Stimulated activated CD4-positive, alpha-beta T cell treated with anti-CD3 and anti-CD28 coated beads, Interleukin-2, amount 100 ng/mL, for 4 hours (primary cell): Measurements from ENCODE around the gene SPACA4.

ENCODE experiments used
- DNase-seq: peaks from one replicate; pipeline ENCODE4 v3.0.0-alpha.2; 2020; ENCODE audit warnings: low read depth

The SPACA4 gene

DNA sequence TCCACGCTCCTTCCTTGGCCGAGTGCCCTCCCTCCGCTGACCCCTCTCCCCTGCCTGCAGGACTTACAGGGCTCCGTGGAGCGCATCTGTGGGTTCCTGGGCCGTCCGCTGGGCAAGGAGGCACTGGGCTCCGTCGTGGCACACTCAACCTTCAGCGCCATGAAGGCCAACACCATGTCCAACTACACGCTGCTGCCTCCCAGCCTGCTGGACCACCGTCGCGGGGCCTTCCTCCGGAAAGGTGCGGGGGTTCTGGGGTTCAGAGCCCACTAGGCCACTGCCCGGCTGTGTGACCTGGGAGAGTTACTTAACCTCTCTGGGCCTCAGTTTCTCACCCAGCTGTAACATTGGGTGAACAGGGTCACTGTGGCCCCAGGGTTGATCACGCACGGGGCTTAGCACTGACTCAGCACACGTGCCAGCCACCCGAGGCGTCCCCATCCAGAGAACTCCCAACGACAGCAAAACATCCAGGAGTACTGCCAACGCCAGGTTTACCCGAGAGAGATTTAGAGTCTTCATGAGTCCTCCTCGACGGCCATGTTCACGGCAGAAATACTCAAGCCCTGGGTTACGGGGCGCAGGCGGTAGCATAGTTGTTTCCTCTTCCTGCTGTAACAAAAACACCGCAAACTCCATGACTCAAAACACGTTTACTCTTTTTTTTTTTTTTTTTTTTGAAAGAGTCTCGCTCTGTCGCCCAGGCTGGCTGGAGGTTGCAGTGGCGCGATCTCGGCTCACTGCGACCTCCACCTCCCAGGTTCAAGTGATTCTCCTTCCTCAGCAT lies 9.7 kb upstream of the SPACA4 start:
- no peak for DNase-seq

DNA sequence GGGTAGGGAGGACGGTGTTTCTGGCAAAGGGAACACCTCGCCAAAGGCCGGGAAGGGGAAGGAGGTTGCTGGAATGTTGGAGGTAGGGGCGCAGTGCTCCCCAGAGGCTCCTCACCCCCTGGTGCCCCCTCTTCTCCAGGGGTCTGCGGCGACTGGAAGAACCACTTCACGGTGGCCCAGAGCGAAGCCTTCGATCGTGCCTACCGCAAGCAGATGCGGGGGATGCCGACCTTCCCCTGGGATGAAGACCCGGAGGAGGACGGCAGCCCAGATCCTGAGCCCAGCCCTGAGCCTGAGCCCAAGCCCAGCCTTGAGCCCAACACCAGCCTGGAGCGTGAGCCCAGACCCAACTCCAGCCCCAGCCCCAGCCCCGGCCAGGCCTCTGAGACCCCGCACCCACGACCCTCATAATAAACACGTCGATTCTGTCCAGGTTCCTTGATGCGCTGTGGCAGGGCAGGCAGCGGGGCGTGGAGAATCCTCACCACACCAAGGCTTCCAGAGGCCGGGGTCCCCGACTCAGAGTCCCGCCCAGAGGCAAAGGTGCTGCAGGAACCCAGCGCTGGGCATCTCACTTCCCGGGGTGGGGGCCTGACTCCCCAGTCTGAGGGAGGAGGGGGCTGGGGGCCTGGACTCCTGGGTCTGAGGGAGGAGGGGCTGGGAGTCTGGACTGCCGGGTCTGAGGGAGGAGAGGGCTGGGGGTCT lies 7.4 kb upstream of the SPACA4 start:
- DNase-seq, result no peak

DNA sequence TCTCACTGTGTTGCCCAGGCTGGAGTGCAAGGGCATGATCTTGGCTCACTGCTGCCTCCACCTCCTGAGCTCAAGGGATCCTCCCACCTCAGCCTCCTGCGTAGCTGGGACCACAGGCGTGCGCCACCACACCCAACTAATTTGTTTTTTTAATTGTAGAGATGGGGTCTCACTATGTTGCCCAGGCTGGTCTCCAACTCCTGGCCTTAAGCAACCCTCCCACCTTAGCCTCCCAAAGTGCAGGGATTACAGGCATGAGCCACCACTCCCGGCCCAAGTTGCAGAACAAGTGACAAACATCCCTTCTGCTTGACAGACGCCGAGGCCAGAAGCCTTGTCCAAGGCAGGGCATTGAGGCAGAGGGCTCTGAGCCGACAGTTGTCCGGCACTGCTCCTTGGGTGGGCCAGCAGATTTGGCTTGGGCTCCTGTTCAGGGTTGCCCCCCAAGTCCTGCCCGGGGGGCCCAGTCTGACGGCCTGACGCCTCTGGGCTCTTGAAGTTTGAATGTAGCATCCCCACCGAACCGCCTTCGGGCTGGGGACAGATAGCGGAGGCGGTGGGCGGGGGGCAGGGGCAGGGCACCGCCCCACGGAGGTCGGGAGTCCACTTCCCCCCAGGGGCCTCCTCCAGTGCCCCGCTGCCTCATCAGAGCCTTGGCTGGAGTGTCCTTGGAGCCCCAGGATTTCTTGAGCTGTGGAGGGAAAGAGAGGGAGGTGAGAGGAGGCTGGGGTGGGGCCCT lies 5.7 kb upstream of the SPACA4 start:
- DNase-seq, result no peak

DNA sequence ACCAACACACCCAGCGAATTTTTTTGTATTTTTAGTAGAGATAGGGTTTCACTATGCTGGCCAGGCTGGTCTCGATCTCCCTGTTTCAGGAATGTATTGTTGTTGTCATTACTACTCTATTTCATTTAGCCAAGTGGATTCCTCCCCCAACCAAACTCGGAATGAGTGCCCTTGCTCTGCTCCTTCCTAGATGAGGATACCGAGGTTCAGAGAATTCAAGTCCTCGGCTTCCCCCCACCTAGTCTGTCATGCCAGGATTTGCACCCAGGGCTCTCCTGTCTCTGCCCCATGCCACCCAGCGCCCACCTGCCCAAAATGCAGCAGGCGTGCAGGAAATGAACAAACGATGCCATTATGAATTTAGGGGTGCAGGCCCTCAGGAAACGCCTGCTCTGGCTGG lies 3.5 kb upstream of the SPACA4 start:
- no peak for DNase-seq

DNA sequence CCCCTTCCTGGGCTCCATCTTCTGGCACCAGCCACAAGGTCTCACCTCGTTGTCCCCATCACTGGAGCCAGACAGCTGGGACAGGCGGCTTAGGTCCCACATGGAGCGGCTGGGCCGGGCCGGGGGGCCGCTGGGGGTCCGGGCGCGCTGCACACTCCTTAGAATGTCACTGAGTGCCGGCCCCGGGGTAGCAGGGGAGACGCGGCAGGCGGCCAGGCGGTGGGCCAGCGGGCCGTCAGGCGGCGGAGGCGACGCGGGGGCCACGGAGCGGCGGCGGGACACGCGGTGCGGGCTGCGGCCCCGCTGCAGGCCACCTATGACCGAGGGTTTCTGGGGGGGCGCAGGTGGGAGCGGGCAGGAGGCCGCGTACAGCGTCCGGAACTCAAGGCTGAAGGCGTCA lies 3.1 kb upstream of the SPACA4 start:
- DNase-seq, result no peak

DNA sequence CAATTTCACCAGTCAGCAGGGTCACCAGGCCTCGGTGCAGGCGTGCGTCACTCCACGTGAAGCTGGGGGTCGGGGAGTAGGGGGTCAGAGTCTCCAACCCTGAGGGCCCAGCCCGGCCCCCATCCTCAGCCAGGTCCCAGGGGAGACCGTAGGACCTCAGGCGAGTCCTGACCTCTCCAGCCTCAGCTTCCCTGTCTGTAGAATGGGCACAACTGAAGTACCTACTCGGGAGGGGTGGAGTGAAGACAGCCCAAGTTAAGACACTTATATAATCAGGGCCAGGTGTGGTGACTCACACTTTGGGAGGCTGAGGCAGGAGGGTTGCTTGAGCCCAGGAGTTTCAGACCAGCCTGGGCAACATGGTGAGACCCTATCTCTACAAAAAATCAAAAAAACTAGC lies 2.7 kb upstream of the SPACA4 start:
- DNase-seq, result no peak

DNA sequence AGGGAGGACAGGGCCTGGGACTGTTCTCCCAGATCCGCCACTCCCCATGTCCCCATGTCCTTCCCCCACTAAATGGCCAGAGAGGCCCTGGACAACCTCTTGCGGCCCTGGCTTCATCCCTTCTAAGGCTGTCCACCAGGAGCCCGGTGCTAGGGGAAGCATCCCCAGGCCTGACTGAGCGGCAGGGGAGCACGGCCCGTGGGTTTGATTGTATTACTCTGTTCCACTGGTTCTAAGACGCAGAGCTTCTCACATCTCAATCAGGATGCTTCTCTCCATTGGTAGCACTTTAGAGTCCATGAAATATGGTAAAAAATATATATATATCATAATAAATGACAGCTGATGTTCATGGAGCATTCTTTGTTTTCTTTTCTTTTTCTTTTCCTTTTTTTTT lies 815 bp downstream of the SPACA4 start:
- DNase-seq, result no peak

DNA sequence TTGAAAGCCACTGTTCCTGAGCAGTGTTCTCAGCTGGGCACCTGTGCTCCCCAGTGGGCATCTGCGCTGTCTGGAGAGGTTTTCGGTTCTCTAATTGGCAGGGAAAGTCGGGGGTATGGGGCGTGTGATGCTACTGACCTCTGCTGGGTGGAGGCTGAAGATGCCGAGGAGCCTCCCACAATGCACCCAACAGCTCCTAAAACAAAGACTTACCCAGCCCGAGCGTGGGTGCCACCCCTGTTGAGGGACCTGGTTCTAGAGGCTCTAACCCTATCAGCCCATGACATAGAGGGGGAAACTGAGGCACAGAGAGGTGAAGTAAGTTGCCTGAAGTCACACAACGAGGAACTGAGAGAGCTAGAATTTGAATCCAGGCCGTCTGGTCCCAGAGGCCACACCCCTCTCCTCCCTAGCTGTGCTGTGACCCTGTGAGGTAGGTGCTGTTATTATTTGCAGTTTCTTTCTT lies 2.3 kb downstream of the SPACA4 start:
- no peak for DNase-seq

DNA sequence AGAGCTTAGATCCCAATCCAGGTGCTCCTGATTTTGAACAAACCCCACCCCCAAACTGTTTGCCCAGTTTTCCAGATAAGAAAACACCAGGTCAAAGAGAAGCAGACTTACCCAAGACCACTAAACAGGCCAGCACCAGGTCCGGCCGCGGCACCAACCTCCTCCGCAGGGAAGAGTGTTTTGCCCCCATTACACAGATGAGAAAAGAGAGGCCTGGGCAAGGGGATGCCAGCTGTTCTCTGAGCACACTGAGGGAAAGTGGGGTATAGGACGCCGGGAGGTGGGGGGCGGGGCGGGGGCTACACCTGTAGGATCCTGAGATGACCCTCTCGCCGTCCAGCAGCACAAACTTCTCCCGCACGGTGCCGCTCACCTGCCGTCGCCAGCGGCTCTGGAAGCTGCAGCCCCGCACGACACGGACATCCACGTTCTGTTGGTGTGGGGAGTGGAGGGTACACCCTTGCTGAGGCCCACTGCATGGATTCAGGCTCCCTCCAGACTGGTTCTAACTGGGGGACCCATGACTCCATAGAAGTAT lies 3.1 kb downstream of the SPACA4 start:
- no peak for DNase-seq

DNA sequence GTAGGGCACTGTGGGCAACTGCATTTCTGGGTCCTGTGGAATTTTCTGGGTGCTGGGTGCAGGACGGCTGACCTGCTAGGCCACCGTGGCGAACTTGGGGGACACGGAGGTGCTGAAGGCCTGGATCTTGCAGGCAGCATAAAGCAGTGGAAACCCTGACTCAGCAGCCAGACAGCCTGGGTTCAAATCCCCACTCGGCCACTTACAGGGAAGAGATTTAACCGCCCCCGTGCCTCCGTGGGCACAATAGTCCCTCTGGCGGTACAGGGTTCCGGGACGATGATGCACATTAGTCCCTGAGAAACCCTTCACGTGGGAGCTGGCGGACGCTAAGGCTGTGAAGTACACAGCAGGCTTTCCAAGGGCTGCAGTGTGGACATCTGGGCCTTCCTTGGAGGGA lies 5.3 kb downstream of the SPACA4 start:
- no peak for DNase-seq

DNA sequence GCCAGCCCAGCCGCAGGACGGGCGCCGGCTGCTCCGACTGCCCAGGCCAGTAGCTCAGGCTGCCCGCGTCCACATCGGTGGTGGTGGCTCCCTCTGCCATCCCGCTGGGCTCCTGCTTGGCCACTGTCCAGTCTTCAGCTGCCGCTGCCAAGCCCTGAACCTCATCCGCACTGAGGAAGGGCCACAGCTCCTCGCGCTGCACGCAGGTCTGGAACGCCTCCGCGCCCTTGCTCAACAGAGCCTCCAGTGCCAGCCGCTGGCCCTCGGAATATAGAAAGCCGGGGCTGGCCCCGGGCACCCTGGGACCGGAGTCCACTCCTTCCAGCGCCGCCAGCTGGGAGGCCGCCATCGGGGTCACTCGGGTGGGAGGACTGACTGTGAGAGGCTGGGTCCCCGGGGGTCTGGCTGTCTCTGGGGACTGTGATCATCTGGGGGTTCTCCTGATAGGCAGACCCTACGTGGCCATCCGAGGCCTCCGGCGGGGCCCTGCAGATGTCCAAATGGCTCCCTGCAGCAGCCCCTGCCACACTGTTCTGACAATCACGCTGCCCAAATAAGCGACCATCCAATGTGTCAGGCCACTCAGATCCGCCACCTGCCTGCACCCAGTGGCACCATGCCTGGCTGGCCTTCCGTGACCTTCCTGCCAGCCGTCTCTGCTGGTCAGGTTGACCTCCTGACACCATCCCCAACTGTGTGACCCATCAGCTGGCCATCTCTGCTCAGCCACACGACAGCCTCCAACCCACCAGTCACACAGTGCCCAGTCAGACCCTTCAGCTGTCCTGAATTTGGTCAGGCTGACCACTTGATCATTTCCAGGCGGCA lies 6.7 kb downstream of the SPACA4 start:
- no peak for DNase-seq

DNA sequence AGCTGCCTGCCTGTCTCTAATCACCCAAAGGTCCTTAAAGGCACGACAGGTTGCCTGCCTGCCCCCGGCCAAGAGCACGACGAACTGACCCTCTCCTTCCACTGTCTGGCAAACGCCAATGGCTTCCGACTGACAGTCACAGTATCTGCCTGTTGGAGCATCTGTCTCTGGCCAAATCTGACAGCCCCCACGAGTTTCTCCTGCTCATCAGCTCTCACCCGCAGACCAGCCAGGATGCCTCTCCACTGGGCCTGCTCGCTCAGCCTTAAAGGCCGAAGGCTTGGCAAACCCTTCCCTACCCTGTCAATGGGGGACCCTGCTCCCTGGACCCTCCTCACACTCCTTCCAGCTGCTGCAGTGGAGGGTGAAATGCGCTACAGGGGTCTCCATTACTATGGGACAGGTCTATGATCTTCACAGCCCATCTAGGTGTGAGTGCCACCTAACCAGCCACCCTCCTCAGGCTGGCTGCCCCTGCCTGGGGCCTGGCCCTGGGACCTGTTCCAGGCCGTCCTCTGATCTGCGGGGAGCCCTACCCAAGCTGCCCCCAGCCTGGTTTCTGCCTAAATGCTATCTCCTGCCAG lies 7.4 kb downstream of the SPACA4 start:
- no peak for DNase-seq

DNA sequence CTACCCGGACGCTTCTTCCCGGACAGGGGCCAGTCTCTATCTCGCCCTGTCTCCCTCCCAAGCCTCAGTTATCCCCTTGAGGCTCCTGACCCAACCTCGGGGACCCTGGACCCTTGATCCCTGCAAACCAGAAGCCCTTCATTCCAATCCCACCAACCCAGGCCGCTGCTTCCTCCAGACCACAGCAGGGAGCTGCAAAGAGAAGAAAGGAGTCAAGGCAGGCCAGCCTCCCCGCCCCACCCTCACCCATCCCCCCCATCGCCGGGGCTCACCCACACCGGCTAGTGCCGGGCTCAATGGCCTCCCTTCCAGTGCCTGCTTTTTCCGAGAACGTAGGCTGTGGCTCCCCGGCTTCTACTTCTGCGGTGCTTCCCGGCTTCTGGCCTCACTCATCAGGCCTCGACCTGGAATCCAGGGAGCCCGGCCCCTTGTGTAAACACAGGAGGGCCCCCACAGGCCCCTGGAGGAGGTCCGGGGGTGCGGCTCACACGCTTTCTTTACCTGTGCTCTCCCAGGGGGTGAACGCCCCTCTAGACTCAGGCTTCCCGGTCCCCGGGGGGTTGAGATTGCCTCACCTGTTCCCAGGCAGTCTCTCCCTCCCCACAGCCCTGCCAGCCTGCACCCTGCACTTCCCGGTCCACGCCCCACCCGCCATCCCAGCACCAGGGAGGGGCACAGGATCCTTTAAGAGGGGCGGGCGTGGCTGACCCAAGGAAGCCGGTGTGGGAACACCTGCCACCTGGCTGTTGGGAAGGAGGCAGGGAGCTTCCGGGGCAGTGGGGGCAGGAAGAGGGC lies 8.1 kb downstream of the SPACA4 start, which contains the start of gene FAM83E:
TSS of gene FAM83E (minus strand) at position 641 of the 795 bp plus-strand sequence. CDS start 1,704 bp downstream, outside the sequence.
- DNase-seq, result no peak

DNA sequence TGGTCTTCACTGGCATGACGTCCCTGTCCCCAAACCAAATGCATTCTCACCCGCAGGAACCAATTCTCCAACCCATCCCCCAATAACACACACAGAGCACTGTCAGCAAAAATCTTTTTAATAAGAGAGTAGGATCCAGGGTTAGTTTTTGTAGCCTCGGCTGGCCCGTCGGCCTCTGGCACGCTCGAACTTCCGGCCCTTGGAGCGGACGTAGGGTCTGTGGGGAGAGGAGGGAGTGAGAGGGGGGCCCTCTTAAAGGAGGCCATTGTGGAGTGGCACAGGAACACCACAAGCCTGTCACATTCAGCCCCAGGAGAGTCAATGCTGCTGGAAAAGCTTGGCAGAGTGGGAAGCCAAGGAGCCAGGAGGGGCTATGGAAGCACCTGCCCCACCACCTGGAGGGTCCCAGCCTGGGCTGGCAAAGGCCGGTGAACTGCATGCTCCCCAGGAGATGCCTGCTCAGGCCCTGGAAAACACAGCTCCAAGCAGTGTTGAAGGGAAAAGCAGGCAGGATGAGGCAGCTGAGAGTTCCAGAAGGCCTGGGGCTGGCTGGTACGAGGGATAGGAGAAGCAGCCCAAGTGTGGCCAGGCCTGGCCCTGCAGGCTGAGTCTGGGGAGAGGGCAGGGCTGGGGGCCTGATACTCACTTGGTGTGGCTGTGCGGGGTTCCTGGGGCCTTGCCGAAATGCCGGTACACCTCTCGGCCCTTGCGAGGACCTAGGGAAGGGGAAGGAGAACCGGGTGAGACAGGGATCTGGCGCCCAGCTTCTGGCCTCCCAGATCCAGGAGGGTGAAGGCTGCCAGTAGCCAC lies 8.9 kb downstream of the SPACA4 start:
- no peak for DNase-seq

DNA sequence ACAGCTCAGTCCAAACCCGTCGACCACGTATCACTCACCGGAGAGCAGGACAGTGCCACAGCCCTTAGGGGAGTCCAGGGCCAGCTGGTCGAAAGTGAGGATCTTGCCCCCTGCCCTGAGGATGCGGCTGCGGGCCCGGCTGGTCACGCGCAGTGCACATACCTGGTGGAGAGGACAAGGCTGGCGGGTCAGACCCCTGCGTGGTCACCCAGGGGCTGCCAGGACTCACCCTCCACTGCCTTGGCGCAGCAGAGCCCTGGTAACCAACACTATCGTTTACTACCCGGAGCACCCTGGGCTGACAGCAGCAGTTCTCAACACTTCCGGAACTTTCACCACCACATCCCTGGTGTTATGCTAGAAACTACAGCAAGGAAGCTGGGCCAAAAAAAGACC lies 9.5 kb downstream of the SPACA4 start:
- no peak for DNase-seq

DNA sequence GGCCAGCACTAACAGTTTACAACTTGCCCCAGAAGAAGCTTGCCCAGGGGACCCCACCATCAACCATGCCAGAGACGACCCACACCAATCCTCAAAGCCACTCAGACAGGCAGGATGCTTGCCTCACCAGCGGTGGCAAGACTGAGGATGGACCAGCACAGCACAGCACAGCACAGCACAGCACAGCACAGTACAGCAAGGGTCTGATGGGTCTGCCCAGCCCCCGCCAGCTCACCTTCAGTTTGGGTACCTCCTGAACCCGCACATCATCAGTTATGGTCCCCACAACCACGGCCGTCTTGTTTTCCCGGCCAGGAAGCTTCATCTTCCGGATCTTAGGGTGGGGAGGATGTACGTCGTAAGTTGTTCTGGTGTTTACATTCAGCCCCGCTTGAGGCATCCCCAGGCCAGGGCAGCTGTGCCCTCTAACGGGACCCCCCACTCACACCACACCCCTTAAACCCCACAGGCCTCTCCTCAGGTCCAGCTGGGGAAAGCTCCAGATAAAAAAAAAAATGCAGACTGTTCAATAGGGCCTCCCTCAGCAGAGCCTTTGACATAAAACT lies 10.0 kb downstream of the SPACA4 start:
- DNase-seq, result no peak

DNA sequence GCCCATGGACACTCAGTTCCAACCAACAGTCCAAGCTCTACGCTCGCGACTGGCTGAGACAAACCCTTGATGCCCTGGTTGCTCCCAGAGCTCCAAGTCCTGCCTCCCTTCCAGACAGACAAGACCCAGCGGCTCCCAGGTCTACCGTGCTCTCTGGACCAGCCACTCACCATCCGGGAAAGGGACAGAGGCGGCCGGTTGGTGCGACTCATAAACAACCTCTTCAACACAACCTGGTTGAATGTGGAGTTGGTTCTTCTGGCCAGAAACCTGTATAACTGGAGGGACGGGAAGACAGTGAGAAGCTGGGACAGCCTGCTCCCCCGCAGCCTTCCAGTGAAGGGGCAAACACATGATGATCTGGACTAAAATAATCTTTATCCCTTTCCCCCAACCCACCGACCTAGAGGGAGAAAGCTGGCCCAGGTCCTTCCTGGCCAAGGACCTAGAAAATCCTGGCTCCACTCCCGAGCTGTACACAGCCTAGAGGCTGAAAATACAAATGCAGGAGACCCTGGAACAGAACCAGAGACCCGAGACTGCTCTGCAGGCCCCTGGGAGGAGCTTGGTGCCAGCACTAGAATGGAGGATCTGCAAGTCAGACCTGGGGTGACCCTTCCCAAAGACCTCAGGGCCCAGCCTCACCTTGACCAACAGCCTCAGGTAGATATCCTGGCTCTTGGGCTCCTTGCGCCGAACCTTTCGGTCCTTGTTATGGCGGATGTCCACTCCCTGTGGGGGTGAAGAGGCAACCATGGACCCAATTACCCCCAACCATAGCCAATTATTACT lies 10.8 kb downstream of the SPACA4 start:
- no peak for DNase-seq

DNA sequence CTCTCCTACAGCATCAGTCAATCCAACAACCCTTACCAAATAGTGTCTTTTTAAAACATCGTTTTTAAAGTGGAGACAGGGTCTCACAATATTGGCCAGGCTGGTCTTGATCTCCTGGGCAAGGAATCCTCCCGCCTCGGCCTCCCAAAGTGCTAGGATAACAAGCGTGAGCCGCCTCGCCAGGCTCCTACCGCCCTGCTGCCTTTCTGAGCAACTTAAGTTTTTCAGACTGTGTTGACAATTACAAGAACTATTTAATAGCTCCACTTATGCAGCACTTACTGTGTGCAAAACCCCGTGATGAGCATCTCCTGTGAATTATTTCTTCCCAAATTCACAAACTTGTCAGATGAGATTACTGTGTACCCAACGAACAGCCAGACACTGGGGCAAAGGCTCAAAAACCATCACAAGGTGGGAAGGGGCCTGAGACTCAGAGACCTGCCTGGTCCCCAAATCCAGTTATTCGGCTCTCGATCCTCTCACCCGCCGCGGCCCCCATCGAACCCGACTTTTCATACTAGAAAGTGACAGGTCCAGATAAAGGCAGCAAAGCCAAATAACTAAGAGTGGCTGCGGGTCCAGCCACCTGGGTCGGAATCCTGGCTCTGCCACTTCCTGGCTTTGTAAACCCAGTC lies 11.9 kb downstream of the SPACA4 start:
- DNase-seq, result no peak
